HFF-Myc (cell line): ENCODE data around the gene SHPK.

ENCODE experiments used
- DNase-seq: peaks from one replicate; pipeline ENCODE4 v3.0.0-alpha.2; 2011; ENCODE audit warnings: low read depth; ENCODE audit errors: extremely low read depth
- H3K4me3 ChIP-seq: replicated peaks from 2 replicates; pipeline ENCODE4 v1.5.1; 2011; ENCODE audit warnings: low read depth, mild to moderate bottlenecking, control low read depth, low read length
- CTCF ChIP-seq: IDR thresholded peaks from 2 replicates; pipeline ENCODE4 v1.5.1; 2012; ENCODE audit warnings: mild to moderate bottlenecking, low read depth, low read length, control low read depth; ENCODE audit errors: missing control alignments

SHPK gene

DNA sequence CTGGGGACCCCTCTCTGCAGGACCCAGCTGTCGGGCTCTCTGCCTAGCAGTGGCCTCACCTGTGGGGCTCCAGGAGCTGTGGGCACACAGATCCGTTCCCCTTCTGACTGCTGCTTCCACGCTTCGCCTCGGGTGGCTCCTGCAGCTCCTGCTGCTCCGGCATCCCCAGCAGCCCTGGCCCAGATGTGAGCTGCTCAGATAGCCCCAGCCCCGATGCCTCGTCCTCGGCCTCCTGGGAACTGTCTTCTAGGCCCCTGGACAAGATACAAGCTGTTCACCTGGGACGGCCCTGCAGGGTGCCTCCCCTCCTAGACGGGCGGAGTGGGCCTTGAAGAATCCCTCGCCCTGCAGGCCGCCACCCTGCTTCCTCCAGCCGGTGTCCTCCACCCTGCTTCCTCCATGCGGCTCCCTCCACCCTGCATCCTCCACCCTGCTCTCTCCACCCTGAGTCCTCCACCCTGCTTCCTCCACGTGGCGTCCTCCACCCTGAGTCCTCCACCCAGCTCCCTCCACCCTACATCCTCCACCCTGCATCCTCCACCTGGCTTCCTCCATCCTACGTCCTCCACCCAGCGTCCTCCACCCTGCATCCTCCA is 43.6 kb upstream of the SHPK start:
- no peak for TF ChIP-seq CTCF
- no peak for DNase-seq

DNA sequence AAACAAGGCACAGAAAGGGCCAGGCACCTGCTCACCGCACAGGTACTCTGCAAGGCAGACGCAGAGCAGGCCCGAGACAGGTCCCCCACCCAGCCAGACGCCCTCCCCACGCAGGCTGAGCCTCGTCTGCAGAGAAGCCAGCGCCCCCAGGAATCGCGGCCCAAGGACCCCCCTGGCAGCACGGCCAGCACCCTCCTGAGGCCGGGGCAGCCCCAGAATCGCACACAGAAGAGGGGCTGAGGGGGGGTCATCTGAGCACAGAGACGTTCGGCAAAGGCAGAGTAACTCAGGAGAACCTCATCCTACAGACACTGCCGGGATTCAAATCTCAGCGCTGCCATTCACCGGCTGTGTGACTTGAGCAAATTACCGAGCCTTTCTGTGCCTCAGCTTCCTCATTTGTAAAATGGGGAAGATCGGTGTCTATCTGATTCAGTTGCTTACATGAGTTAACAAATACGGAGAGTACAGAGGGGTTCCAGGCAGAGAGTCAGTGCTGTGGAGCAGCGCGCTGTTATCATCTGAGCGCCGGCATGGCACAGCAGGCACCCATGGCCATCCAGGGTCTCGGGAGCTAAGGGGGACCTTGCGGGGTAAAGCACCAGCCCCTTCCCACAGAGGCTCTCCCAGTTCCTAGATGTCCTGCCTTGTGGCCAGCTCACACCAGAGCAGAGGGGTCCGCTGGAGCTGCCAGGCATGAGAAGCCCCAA is 42.9 kb upstream of the SHPK start:
- H3K4me3 ChIP-seq: no peak overlapping the region
- no peak for TF ChIP-seq CTCF
- DNase-seq: no peak

More for the DNA sequence above, 43.6 kb upstream of the SHPK start:
- H3K4me3 ChIP-seq: no peak overlapping the region

GRCh38 chr17:3678095-3678820 is 42.2 kb upstream of the SHPK start:
- H3K4me3 ChIP-seq: no peak overlapping the region
- DNase-seq: no peak
- TF ChIP-seq CTCF: no peak

- no peak overlapping the region for H3K4me3 ChIP-seq
- TF ChIP-seq CTCF: no peak
- DNase-seq: no peak
Measured at GRCh38 chr17:3675886-3676285, 39.8 kb upstream of the SHPK start.

DNA sequence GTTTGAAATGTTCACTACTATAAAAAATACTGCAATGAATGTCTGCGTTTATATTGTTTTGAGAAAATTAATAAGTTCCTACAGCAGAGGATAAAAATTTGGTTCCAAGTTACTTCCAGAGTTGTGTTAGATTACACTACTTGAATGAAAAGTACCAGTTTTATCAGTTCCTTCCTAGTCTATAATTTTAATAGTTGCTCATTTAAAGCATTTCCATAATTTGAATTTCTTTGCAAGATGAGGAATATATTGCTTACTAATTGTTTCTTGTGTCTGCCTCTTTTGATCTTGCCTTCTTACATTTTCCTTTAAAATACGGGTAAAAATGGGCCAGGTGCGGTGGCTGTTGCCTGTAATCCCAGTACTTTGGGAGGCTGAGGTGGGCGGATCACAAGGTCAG is 36.5 kb upstream of the SHPK start:
- no peak for TF ChIP-seq CTCF
- no peak for DNase-seq
- H3K4me3 ChIP-seq: no peak overlapping the region

- DNase-seq: no peak
- TF ChIP-seq CTCF: no peak
- peak overlapping the region; percentile 99 for H3K4me3 ChIP-seq
Measured at GRCh38 chr17:3669548-3669947, 33.5 kb upstream of the SHPK start.
